Activated CD4-positive, alpha-beta T cell treated with anti-CD3 and anti-CD28 coated beads, Interleukin-2, amount 50 U/mL, for 1 hour (primary cell): Measurements from ENCODE around the gene LRRC8D.

Source experiments
- DNase-seq: peaks from one replicate; pipeline ENCODE4 v3.0.0-alpha.2; 2020

The LRRC8D gene

DNA sequence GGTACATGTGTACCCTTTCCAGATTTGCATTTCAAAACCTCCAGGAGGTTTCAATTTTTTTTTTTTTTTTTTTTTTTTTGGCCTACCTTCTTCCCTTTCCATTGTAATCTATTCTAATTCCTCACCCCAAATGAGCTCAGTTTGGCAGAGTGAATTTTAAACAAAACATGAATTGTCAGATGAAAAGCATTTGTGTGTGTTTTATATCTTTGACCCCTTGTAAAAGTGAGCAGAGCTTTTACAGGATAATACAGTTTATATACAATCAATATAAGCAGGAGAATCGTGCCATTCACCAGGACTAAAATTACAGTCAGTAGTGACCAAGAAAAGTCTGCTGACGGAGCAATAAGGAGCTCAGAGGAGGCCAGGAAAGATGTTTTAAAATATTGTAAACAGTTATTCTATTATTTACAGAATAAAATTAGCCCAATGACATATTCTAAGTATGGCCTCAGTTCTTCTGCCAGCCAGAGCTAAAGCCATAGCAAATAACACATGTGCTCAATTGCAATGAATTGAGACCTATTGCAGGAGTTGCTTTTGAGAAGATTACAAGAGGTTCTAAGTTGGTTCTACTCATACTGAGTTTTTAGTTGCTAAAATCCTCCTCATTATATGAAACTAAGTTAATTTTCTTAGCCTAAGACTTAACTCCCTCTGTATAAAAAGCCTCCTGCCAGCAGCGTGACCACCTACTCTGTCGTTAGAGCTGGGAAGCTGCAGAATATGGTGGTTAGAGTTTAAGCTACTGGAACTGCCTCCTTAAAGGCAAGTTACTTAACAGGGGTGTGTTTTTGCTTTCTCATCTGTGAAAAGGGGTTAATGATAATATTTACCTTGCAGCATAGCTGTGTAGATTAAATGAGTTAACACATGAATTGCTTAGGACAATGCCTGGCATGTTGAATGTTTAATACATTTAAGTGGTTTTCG lies 123.3 kb downstream of the LRRC8D start:
- DNase-seq: no peak

DNA sequence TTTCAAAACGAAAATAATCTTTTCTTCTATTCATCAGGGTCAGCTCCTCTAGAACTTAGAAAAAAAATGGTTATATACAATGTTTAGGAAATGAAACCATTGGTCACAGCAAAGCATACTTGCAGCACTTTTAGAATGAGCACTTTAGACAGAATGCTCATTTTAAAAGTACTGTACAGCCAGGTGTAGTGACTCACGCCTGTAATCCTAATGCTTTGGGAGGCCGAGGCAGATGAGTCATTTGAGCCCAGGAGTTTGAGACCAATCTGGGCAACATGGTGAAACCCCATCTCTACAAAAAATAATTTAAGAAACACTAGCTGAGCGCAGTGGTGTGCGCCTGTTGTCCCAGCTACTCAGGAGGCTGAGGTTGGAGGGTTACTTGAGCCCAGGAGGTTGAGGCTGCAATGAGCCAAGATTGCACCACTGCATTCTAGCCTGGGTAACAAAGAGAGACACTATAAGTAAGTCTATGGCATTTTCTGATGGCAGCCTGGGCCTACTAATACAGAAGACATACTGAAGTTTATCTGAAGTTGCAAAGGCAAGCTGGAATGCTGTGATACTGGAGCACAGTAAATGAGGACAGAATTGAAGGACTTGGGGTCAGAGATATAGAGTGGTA lies 125.1 kb downstream of the LRRC8D start:
- no peak for DNase-seq

DNA sequence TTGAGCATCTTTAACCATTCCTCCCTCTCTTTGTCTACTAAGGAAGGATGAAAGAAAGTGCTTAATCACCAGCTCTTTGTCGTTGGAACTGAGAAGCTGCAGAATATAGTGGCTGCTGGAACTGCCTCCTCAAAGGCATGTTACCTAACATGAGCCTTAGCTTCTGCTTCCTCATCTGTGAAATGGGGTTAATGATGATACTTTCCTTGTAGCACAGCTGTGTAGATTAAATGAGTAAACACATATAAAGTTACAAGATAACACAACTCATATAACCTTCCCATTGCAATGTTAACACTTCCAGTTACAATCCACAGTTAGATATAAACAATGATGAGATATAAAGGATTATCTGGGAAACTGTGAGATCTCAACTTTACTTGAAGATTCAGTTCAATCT lies 125.7 kb downstream of the LRRC8D start:
- DNase-seq: no peak

DNA sequence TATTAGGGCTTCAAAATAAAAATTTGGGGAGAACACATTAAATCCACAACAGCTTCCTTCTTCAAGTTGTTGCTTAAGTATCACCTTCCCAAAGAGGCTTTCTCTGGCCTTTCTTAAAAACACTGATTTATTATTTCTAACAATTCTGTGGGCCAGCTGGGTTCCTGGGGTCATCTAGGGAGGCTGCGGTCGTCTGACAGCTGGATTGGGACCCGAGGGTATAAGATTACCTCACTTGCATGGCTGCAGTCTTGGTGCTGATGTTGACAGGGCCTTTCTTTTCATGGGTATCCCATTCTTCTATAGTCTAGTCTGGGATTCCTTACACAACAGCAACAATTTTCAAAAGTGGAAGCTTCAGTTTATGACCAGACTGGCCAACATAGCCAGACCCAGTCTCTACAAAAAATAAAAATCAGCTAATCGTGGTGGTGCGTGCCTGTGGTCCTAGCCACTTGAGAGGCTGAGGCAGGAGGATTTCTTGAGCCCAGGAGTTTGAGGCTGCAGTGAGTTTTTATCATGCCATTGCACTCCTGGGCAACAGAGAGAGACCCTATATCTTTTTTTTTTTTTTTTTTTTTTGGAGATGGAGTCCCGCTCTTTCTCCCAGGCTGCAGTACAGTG lies 128.0 kb downstream of the LRRC8D start:
- DNase-seq: no peak

DNA sequence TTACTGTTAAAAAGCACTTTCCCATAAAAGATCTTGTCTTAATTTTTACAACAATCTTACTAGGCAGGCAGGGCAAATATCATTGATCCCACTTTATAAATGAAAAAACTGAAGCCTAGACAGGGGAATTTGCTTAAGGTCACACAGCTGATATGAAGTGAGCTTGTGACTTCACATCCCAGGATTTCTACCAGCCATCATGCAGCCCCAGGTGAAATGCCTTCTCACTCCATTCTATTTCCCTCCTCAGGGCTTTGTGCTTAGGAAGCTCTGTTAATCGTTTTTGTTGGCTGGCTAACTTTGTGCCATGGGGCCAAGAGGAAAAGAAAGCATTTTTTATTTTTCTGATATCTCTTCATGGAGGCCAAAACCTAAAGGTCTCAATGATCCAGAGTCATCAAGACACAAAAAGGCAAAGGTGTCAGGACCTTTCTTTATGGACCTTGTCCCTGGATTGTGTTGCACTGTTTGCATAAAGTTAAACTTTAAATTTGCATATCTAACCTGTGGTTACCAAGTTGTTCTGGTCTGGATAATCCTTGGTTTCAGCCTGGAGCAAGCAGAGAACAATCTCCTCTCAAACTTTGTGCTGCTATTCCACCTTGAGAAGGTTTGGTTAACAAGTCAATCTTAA lies 129.3 kb downstream of the LRRC8D start:
- no peak for DNase-seq

DNA sequence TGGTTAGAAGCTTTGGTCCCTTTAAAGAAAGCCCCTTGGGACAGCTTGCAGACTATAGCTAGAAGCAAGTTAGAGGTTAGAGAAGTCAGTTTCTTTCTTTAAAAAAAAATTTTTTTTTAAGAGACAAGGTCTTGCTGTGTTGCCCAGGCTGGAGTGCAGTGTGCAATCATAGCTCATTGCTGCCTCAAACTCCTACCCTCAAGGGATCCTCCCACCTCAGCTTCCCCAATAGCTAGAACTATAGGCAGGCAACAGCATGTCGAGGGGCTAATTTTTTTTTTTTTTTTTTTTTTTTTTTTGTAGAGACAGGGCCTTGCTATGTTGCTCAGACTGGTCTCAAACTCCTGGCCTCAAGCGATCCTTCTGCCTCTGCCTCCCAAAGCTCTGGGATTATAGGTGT lies 129.9 kb downstream of the LRRC8D start:
- DNase-seq: no peak

DNA sequence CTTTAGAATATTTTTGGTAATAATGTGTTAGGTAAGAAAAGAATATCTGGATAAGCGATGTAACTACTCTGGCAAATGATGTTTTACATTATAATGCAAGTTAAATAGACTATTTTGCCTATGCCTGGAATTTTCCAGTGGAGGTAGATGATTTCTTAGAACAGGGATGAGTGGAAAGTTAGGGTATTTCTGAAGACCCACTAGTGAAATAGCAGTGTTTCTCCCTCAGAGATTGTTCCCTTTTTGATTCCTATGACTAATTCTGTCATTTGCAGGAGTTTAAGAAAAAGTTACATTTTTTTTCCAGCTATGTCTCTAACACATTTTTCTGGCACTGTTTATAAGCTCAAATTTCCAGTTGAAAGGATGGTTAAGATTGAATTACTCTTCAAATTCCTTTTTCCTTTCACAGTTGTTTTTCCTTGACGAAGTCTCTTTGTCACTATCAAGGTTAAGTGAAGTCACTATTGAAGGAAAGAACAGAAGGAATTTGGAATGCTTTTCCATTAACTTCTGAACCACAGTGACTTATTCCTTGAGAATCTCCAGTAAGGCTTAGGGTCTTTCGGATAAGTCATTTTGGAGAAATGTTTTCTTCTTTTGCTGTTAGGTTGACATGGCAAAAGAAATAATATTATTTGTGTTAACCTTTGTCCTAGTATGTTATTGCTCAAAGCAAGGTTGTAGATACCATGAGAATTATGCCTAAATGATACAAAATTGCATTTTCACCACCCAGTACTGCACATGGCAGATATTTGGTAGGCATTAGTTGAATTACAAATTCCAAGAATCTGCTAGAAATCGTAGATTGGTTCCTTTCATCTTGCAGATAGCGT lies 131.2 kb downstream of the LRRC8D start:
- no peak for DNase-seq

DNA sequence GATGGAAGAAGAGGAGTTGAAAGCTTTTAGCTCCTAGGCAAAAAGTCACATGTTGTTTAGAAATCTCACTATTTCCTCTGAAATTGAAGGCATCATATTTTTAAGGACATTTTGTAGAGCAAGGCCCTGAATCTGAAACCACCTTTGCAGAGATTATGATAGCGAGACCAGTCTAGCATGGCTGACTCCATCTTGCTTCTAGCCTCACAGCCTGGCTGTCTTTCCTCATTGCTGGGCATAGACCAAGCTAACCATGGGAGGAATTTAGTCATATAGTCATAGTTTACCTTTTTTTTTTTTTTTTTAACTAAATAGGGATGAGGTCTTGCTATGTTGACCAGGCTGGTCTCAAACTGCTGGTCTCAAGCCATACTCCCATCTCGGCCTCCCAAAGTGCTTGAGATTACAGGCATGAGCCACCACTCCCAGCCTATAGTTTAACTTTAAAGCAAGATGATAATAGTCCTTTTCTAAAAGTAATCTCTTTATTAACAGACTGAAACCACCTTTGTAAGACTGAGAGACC lies 131.8 kb downstream of the LRRC8D start:
- no peak for DNase-seq

DNA sequence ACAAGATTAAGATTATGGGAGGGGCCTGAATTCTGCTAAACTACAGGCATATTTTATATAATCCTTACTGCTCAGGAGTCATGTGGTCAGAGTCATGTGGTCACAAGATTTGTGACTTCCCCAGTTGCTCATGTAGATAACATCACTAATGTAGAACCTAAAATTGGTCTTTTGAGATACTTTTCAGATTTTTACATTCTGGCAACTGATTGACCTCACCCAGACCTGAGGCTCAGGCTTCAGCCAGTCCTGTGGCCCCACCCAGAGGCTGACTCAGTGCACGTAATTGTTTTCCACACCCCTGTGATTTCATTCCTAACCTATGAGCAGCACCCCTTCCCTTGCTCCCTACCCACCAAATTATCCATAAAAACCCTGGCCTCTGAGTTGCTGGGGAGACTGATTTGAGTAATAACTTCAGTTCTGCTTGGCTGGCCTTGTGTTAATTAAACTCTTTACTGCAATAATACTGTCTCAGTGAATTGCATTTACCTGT lies 132.3 kb downstream of the LRRC8D start:
- peak; percentile 22 for DNase-seq

DNA sequence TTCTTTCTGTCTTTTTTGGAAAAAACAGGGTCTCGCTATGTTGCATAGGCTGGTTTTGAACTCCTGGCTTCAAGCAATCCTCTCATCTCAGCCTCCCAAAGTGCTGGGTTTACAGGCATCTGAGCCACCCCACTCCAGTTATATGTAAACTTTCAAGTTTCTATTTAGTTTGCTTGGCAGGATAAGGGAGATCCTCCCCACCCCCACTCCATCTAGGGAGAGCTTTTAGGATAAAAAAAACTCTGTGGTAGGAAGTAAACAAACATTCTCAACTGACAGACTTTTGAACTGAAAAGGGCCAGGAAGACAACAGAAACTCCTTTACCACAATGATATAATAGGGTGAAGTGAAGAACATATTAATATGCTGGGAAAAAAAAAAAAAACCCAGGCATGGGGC lies 133.1 kb downstream of the LRRC8D start:
- no peak for DNase-seq

DNA sequence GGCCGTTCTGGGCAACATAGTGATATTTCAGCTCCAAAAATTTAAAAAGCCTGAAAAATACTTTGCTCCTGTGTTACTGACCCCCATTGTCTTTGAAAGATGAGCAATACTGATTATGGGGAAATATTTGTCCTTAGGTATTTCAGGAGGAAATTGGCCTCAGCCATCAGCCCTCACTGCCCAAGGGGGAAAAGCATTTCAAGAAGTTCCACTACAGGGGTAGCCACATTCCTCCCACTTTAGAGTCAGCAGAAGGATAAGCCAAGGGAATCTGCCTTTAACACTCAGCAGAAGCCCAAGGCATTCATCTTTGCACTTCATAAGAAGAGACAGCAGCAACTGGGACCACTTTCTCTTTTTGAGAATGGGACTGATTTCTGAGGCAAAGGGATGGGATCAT lies 133.6 kb downstream of the LRRC8D start:
- no peak for DNase-seq

DNA sequence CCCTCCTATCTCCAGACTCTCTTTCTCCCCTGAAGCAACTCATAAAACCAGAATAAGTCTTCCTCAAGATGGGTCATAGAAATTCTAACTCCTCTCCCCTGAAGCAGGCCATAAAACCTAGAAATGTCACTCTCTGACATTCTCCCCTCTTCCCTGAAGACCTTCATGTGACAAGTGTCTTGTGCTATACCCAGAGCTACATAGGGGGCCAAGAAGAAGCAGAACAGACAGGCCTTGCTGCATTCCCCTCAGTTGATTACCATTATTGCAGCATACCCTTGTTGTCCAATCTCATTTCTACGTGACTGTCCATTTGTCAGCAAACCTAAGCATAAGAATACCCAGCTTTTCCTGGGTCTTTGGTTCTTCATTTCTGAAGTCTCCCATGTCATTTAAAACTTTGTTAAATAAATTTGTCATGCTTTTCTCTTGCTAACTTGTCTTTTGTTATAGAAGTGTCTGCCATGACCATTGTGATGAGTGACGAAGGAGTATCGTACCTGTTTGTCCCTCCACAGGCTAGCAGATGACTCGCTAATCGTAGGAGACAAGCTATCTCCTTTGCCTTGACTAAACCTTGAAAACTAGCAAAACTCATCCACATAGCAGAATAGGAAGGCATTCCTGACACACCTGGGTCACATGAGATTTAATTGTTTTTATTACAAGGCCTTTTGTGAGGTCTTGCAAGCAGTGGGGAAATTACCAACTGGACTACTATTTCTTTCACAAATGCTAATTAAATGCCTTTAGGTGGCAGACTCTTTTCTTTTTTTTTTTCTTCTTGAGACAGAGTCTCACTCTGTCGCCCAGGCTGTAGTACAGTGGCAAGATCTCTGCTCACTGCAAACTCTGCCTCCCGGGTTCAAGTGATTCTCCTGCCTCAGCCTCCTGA lies 134.7 kb downstream of the LRRC8D start:
- no peak for DNase-seq

DNA sequence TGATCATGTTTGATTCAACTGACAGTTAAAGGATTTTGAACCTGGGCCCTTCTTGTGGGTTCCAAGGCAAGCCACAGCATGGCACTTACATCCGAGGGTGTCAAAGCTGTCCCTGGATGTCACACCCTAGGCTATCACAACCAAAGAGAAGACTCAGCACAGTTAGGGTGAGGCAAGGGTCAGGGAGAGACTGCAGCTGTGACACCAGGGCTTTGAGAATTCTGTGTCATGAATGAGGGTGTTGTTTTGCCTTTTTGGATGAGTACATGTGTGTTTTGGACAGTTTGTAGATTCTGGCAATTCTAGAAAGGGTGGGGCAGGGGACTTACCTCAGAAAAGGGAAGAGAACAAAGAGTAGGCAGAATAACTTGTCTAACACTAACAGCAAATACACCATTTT lies 136.3 kb downstream of the LRRC8D start:
- DNase-seq: no peak

DNA sequence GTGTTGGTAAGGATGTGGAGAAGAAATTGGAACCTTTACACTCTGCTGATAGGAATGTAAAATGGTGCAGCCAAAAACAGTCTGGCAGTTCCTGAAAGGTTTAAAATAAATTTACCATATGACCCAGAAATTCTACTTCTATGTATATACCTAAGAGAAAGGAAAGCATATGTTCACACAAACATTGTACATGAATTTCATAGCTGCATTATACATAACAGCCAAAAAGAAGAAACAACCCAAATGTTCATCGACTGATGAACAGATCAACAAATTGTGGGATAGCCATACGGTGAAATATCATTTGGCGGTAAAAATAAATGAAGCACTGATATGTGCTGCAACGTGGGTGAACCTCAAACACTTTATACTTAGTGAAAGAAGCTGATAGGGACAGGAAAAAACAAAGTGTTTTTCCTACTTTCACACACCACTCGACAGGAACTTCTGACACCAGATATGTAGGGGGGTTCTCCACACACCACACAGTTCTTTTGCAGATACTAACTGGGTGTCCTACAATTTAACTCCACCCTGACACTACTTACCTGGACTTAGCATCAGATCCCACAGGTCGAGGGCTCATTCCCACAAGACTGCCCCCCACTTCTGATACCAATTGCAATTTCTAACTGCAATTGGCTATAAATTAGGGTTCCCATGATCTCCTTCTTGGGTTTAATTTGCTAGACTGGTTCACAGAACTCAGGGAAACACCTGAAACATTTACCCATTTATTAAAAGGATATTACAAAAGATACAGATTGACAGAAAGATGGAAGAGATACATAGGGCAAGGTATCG lies 138.2 kb downstream of the LRRC8D start:
- DNase-seq: no peak

DNA sequence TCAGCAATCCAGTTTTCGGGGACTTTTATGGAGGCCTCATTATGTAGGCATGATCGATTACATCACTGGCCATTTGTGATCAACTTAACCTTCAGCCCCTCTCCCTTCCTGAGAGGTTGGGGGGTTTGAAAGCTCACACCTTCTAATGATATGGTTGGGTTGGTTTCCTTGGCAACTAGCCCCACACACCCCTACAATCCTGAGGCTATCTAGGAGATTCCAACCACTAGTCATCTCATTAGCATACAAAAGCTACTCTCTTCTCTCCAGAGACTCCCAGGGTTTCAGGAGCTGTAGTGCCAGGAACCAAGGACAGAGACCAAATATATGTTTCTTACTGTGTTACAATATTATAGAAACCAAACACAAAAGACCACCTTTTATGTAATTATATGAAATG lies 138.9 kb downstream of the LRRC8D start:
- DNase-seq: no peak

DNA sequence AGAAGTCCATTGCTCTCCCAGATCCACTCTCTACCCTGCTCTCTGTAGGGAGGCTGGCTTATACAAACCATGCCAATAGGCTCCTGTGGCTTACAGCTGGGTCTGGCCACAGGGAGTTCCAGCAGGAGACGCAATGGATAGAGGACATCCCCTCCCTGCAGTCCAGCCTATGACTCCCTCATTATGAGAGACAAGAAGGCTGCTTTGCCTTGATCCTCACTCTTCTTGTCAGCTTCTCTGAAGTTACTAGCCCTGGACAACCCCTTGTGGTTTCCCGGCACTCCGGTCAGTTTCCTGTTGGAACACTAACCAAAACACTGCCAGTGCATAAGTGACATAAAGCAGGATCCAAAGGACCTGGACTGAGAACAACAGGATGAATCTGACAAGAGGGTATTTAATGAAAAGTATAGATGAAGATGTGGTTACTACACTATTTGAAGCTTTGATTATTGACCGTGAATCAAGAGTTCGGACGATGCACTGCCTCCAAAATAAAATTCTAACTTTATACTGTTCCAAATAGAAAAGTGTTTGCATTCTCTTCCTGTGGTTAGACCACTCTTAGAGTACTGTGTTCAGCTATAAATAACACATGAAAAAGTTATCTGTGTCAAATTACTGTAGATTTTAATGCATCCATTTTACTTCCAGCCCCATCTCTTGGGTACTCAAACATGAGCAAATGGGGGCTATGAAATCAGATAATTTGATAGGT lies 141.4 kb downstream of the LRRC8D start:
- no peak for DNase-seq

DNA sequence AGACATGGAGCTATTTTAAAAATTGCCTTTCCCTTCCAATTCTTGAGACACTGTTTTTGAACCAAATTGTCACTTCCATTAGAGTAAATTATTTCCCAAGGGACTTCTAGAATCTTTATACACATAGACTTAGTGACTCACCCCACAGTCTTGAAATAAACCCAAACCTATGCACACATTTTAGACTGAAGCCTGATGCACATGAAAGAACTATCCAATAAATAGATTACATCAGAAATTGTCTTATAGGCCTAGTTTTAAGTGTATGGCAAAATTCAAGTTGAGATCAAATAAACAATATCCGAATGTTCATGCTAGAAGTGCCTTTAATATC lies 141.9 kb downstream of the LRRC8D start:
- no peak for DNase-seq

DNA sequence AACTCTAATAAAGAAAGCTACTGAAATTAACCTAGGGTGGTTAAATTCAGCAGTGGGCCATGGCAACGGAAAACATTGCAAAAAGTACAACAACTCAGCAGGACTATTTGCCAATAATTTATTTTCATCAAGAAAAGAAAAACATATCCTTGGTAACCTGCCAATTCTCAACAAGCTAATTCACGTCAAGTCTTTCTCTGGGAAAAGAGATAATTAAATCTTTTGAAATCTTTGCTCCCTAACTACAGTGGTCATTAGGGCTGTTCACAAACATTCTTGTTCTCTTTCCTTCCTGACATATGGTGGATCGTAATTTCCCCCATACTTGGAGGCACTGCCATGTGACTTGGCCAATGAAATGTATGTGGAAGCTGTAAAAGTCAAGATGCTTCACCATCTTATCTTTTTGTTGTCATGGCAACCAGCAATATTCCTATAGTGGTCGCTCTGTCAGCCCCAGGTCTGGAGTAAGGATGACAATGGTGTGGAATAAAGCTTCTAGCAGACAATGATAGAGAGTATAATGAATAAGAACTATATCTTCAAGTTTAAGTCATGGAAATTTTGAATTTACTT lies 144.4 kb downstream of the LRRC8D start:
- no peak for DNase-seq

DNA sequence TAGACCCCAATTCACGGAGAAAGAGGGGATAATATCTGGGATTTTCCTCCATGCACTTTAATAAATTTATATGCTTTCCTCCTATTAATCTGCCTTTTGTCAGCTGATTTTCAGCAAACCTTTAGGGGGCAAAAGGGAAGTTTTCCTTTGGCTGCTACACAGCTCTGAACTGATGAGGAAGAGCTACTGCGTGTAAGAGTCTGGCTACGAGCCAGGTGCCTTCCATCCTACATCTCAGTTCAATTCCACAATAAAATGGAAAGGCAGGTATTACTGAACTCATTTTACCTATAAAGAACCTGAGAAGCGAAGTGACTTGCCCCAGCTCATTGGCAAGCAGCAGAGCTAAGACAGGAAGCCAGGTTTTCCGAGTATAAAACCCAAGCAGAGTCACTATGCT lies 145.8 kb downstream of the LRRC8D start:
- DNase-seq: no peak
